NCI-H2171 treated with DMSO at 0.1 percent for 48 hours (cell line): ENCODE results near the gene RGS17.
A peak's percentile ranks its signal among the peaks of the same experiment; 100 is the strongest.
"Not testable (repeated sequence)": the region's sequence is repeated elsewhere in the genome, so short reads cannot be mapped to it uniquely, and the experiment has no call there.

ENCODE experiments used
- DNase-seq: peaks from one replicate; lab custom pipeline; 2025; lab: John Stamatoyannopoulos, UW

The RGS17 gene

DNA sequence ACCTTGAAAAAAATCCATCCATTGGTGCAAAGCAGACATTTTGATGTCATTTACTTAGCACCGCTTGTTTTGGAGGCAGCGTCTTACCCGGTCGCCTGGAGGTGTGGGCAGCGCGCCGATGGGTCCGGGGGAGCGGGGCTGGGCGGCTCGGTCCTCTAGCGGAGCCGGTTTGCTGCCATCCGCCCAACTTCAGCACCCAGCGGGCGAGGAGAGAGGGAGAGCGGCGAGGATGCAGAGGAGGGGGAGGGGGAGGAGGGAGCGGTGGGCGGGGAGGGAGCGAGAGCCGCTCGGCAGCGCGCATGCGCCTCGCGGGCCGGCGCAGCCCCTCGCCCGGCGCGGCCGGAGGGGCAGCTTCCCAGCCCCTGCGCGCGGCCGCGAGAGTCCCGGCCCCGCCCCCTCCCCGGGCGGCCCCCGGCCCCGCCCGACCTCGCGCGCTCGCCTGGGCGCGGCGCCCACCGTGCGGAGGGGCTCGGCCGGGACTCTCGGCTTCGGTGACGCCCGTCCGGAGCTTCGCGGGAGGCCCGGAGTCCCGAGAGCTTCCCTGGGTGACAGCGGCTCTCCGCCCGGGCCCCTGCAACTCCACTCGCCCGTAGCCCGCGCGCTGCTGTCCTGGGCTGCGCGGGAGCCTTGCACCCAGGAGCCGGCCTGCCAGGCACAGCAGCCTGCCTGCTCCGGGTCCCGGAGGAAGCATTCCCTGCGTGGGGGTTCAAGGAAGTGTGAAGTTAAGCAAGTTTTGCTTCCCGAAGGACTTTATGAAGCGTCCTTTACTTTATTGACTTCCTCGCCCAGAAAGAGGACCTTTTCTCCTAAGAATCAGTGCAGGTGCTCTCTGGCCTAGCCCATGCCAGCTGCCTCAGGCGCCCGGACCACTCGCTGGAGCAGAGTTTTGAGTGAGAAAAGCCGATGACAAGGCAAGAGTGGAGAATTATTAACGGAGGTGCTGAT is at the start of gene RGS17:
Gene RGS17 (minus strand): TSS at position 246 of the 945 bp plus-strand sequence. CDS start 87,264 bp downstream, outside the sequence.
- peak; percentile 64 for DNase-seq

GRCh38 chr6:153172815-153173214 is 41.7 kb upstream of the RGS17 start:
- peak; percentile 87 for DNase-seq

DNA sequence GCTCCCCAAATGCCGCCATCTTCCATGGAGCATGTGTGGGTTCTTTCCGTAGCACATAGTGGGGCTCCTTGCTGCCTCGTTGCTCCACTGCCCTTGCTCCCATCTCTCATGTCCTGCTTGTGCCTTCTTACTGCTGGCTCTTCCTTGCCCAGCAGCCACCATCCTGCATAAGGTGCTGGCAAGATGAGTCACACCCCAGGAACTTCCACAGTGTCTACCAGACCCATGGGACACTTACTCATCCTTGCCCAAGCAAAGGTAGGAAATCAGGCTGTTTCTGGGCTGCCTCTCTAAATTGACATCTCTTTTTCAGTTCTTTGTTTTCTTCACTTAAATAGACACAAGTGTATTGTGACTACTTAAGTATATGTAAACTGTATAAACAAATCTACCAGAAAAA is 39.4 kb upstream of the RGS17 start:
- DNase-seq = no peak

DNA sequence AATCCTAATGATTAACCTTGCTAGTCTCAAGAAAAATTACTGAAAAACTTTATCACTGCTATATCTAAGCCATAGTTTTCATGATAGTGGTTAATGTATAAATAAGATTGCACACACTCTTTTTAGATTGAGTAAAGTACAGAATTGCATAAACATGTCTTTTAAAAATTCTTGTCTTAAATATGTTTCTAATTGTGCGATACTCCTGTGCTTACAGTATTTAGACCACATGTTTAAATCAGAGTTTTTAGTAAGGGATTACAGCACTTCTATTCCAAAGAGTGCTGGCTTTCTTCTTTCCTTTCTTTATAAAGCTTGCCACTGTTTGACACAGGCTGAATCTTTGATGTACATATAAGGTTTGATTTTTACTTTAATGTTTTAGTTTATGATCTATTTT is 36.8 kb upstream of the RGS17 start:
- DNase-seq = no peak

GRCh38 chr6:153167061-153167891 is 36.2 kb upstream of the RGS17 start:
- DNase-seq = no peak

GRCh38 chr6:153162646-153163045 is 31.6 kb upstream of the RGS17 start:
- DNase-seq = no peak

DNA sequence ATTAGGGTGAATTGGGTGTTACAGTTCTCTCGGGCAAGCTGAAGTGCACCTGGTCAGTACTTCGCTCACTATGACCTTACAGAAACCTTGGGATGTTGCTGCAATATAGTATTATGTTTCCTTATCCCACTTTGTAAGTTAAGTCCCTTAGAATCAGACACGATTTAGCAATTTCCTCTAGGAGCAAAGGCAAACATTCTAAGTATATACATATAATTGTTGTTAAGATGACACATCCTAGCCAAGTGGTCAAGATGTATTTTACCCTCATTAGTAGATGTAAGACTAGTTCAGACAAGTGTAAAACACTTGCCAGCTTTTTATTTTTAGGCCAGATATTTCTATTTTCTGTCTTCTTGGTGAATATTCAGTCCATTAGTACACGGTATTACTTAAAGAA is 31.1 kb upstream of the RGS17 start:
- DNase-seq = no peak

GRCh38 chr6:153160221-153160620 is 29.1 kb upstream of the RGS17 start:
- no peak for DNase-seq

- DNase-seq = no peak
Measured at GRCh38 chr6:153150752-153151440, 19.8 kb upstream of the RGS17 start.

DNA sequence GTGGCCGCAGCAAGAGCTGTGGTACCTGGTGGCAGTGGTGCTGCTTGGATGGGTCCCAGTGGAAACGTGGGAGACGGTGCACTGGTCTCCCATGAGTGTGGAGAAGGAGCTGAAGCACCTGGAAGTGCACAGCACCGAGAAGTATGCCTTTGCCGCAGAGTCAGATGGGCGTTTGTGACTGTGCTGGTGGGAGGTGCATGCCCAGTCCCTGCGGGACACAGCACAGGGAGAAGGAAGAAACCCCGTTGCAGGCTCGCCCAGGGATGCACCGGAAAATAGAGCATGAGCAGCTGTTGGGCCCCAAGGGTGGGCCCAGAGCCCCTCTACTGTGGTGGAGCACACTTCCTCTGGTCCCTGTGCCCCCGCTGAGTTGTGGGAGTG is 19.3 kb upstream of the RGS17 start:
- DNase-seq = no peak

DNA sequence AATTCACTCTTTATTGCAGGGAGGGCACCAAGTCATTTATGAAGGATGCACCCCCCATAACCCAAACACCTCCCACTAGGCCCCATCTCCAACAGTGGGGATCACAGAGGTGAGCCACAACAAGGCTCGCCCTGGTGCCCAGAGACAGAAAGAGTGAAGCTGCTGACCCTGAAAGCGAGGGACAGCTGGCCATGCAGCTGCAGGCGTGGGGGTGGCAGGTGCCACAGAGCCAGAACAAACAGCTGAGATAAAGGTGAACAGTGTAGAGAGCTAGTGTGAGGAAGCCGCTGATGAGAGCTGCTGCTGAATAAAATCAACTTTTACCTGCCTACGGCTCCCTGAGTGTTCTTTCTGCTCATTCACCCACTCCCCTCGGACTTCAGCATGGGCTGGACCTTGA is 18.8 kb upstream of the RGS17 start:
- DNase-seq = no peak

GRCh38 chr6:153146413-153146812 is 15.3 kb upstream of the RGS17 start:
- no peak for DNase-seq

DNA sequence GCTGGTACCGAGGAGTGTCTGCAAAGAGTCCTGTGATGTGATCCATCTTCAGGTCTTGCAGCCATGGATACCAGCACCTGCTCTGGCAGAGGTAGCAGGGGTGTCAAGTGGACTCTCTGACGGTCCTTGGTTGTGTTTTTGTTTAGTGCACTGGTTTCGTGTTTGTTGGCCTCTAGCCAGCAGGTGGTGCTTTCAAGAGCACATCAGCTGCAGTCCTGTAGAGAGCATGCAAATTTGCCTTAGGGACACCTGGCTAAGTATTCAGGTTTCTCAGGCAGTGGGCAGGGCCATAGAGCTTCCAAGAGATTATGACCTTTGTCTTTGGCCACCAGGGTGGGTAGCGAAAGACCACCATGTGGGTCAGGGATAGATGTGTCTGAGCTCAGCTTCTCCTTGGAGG is 14.5 kb upstream of the RGS17 start:
- peak; percentile 46 for DNase-seq

- DNase-seq = no peak
Measured at GRCh38 chr6:153143200-153143599, 12.1 kb upstream of the RGS17 start.

GRCh38 chr6:153140299-153140698 is 9.2 kb upstream of the RGS17 start:
- DNase-seq = peak; percentile 32

DNA sequence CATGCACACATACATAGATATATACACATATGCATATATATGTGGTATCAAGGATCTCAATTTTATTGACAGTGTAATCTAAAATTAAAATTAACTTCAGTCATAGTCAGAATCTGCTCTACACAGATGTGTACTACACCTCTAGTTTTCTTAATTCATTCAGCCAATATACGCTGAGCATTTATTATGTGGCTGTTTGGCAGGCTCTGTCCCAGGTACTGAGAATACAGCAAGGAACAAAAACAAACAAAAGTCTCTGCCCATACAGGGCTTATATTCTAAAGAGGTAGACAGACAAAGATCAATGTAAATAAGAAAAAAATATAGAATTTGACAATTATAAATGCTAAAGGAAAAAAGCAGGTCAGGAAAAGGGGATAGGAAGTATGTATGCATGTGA is 7.8 kb upstream of the RGS17 start:
- DNase-seq = no peak

DNA sequence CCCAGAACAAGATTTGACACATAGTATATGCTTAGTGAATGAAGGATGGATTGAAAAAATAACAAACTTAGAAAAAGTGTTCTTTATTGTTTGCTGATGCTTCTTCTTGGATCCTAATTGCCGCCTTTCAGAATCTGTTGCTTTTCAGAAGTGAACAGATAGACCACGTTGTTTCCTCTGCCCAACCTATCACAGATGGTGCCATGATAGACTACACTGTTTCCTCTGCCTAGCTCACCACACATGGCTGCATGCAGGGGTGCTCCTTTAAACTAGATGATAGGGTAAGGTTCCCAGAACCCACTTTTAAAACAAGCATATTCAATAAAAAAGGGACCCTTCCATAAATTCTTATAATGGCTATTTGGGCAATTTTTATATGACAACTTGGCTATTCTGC is 4.6 kb upstream of the RGS17 start:
- DNase-seq = no peak

DNA sequence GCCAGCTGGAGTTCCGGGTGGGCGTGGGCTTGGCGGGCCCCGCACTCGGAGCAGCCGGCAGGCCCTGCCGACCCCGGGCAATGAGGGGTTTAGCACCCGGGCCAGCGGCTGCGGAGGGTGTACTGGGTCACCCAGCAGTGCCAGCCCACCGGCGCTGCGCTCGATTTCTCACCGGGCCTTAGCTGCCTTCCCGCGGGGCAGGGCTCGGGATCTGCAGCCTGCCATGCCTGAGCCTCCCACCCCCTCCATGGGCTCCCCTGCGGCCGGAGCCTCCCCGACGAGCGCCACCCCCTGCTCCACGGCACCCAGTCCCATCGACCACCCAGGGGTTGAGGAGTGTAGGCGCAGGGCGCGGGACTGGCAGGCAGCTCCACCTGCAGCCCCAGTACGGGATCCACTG is 2.6 kb upstream of the RGS17 start:
- not testable (repeated sequence) for DNase-seq

DNA sequence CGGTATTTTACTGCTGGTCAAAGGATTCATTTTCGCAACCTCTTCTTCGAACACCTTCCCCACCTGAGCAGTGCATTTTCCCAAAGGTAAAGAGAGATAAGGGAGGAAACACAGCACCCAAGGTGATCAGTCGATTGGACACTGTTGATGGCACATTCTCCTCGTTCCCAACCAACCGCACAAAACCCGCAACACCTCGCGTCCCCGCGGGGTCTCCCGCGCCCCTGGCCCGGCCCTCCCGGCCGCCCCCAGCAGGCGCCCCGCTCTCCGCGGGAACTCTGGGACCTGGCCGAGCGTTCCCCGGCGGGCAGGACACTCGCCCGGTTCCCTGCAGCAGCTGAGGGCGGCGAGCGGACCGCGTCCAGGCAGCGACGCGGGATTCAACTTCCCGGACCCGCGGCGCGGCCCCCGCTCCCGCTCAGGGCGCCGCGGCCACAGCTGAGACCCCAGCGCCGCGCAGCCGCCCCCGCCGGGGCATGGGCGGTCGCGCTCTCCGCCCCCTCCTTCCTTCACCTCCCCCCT is 506 bp downstream of the RGS17 start:
- peak; percentile 29 for DNase-seq

DNA sequence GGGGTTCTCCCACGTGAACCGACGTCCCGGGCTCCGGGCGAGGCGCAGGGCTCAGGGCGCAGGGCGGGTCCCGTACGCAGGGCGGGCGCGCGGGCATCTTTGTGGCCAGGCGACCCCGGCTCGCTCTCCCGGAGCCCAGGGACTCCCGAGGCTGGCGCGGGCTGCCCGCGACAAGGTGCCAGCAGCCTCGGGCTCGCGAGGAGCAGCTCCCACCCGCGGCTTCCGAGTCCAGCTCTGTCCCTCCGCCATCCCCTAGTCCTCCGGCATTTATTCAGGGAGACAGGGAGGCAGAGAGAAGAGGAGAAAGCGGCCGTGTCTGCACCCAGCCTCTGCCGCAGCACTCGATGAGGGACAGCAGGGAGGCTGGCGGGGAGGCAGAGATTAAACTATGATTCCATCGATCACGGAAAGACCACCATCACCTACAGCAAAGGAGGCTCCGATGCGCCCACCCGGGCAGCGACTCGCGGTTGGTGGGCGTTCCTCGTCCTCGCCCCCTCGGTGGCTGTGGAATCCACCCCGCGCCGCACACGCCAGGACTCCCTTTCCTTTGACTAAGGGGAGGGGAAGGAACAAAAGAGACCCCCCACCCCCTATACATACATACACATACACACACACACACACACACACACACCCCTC is 1.1 kb downstream of the RGS17 start:
- DNase-seq = no peak

GRCh38 chr6:153126218-153126617 is 4.9 kb downstream of the RGS17 start:
- DNase-seq = no peak

DNA sequence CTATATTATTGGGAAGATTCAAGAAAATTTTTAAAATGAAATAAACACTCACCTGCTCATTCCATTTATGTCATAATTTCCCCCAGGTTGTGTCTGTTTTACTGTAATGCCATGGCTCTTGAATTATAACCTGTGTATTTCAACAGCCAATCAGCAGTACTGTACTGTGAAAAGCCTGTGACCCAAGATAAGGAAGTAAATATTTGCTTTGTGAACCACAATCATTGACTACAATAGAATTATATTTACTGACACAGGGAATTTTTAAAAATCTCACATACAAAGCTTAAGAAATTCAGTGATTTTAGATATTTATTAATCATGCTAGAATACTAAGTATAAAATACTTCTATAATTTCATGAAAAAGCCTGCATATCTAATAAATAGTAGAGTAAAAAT is 6.0 kb downstream of the RGS17 start:
- DNase-seq = no peak
